Left ventricle myocardium superior (tissue), 1 donor: ENCODE measurements around the gene EML4. TPM values are rescaled to one million over a fixed set of nuclear protein-coding genes. Genes with fewer than 3 reads are reported as not detected.

Experiments used
- ATAC-seq: fragments of 200-7000 bp; cut with Tn5 transposase; one replicate; pipeline ENCODE4 v1.9.1; 2020; ENCODE audit warnings: mild to moderate bottlenecking, moderate library complexity
- DNase-seq: peaks from one replicate; pipeline ENCODE4 v3.0.0-alpha.2; 2020
- intact Hi-C: fragments of 100-400 bp; cut with micrococcal nuclease; formaldehyde crosslinking; loops from one replicate; pipeline ENCODE4 v1.11.0; 2022
- total RNA-seq: library from RNA; stranded (reverse); fragmentation: NEBNext Ultra II Directional; extraction: Animal tissue kit (Norgen Biotek cat#: 25700); gene quantifications from one replicate; pipeline ENCODE4 v1.2.1, GENCODE V29; 2021
- donor health status: DM: no; HTN: yes; CAD: no; lungs with severe emphysema.

The EML4 gene
- total RNA-seq, 1 donor from 2014 or later = 4.7 TPM

- intact Hi-C loops = no loop called here
- DNase-seq (no peak), ATAC-seq (no peak)
Observed at GRCh38 chr2:42190191-42190590, 21.0 kb downstream of the EML4 start.

- intact Hi-C loops = no loop called here
- ATAC-seq (no peak), DNase-seq (no peak)
Observed at GRCh38 chr2:42191285-42192009, 22.3 kb downstream of the EML4 start.

- no peak for DNase-seq
- no peak for ATAC-seq
- intact Hi-C loops = no loop called here
Observed at GRCh38 chr2:42192010-42192373, 22.8 kb downstream of the EML4 start.

- ATAC-seq (no peak), DNase-seq (no peak)
- intact Hi-C loops = no loop called here
Observed at GRCh38 chr2:42192652-42193566, 23.8 kb downstream of the EML4 start.

GRCh38 chr2:42193722-42194187 lies 24.6 kb downstream of the EML4 start:
- ATAC-seq = no peak
- DNase-seq = no peak
- intact Hi-C loops = no loop called here

GRCh38 chr2:42194428-42194827 lies 25.3 kb downstream of the EML4 start:
- ATAC-seq (no peak), DNase-seq (no peak)
- intact Hi-C loops = no loop called here

GRCh38 chr2:42195559-42195958 lies 26.4 kb downstream of the EML4 start:
- ATAC-seq (no peak), DNase-seq (no peak)
- intact Hi-C loops = loop anchor here (5.0 kb wide), 1 partner anchor 98 kb away; no protein-coding TSS in a partner anchor

GRCh38 chr2:42196070-42196402 lies 26.9 kb downstream of the EML4 start:
- ATAC-seq (no peak), DNase-seq (no peak)
- intact Hi-C loops = loop anchor here (5.0 kb wide), 1 partner anchor 99 kb away; no protein-coding TSS in a partner anchor

- no peak for DNase-seq
- ATAC-seq = peak; percentile 73
- intact Hi-C loops = loop anchor here (5.0 kb wide), 1 partner anchor 99 kb away; no protein-coding TSS in a partner anchor
Observed at GRCh38 chr2:42196403-42197267, 27.5 kb downstream of the EML4 start.

GRCh38 chr2:42197792-42198191 lies 28.6 kb downstream of the EML4 start:
- intact Hi-C loops = loop anchor here (5.0 kb wide), 1 partner anchor 100 kb away; no protein-coding TSS in a partner anchor
- no peak for ATAC-seq
- DNase-seq = no peak

GRCh38 chr2:42198466-42198865 lies 29.3 kb downstream of the EML4 start:
- intact Hi-C loops = loop anchor here (5.0 kb wide), 1 partner anchor 101 kb away; no protein-coding TSS in a partner anchor
- ATAC-seq (no peak), DNase-seq (no peak)

- intact Hi-C loops = loop anchor here (5.0 kb wide), 1 partner anchor 102 kb away; no protein-coding TSS in a partner anchor
- no peak for DNase-seq
- ATAC-seq = no peak
Observed at GRCh38 chr2:42199002-42199401, 29.8 kb downstream of the EML4 start.

GRCh38 chr2:42199626-42200025 lies 30.5 kb downstream of the EML4 start:
- no peak for DNase-seq
- intact Hi-C loops = loop anchor here (5.0 kb wide), 1 partner anchor 102 kb away; no protein-coding TSS in a partner anchor
- ATAC-seq = no peak

GRCh38 chr2:42200926-42201855 lies 32.0 kb downstream of the EML4 start:
- ATAC-seq = no peak
- intact Hi-C loops = no loop called here
- DNase-seq = no peak

GRCh38 chr2:42202634-42203008 lies 33.5 kb downstream of the EML4 start:
- no peak for DNase-seq
- no peak for ATAC-seq
- intact Hi-C loops = no loop called here

GRCh38 chr2:42203792-42204191 lies 34.6 kb downstream of the EML4 start:
- no peak for ATAC-seq
- intact Hi-C loops = no loop called here

GRCh38 chr2:42205337-42205736 lies 36.2 kb downstream of the EML4 start:
- intact Hi-C loops = no loop called here
- DNase-seq (no peak), ATAC-seq (no peak)

More at GRCh38 chr2:42203792-42204191, 34.6 kb downstream of the EML4 start:
- DNase-seq = no peak

GRCh38 chr2:42207826-42208225 lies 38.7 kb downstream of the EML4 start:
- DNase-seq (no peak), ATAC-seq (no peak)
- intact Hi-C loops = no loop called here
